Measurements from ENCODE around the gene KCNH4. TPM values are rescaled to one million over a fixed set of nuclear protein-coding genes. Genes with fewer than 3 reads are reported as not detected.
"Not testable (repeated sequence)": the region's sequence is repeated elsewhere in the genome, so short reads cannot be mapped to it uniquely, and the experiment has no call there.

Gene KCNH4
- total RNA-seq, 1 donor from 2014 or later = not detected

DNA sequence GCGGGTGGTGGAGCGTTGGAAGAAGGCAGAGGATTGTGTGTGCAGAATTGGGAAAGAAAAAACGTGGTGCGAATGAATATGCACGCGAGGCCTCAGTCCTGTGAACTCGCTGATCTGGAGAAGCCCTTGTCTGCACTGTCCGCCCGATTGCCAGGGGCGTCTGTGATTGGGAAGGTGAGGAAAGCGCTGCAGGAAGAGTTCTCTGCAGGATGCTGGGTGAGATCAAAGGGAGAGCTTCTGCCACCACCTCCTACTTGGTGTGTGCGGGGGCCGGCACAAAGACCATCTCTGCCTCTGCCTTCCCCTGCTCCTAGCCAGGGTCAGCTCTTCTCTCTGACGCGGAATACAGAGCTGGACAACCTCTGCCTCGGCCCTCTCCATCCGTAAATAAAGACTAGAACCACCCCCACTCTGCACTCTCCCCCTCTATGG lies 25.3 kb downstream of the KCNH4 start:
- peaks cover 36% of the 10 kb centered on the region for H3K4me1 Mint-ChIP-seq (ENCODE audit: unreplicated experiment)
- no peak for DNase-seq (ENCODE audit: extremely low spot score, unreplicated experiment)
- peak overlapping the region; percentile 82 for H3K4me3 Mint-ChIP-seq (ENCODE audit: unreplicated experiment)
- H3K36me3 Mint-ChIP-seq (ENCODE audit: unreplicated experiment) = peaks cover 3% of the 10 kb centered on the region
- no peaks in the 10 kb centered on the region for H3K9me3 Mint-ChIP-seq (ENCODE audit: unreplicated experiment)
- no peaks in the 10 kb centered on the region for H3K27me3 Mint-ChIP-seq (ENCODE audit: unreplicated experiment)
- TF ChIP-seq, protein P1, sequence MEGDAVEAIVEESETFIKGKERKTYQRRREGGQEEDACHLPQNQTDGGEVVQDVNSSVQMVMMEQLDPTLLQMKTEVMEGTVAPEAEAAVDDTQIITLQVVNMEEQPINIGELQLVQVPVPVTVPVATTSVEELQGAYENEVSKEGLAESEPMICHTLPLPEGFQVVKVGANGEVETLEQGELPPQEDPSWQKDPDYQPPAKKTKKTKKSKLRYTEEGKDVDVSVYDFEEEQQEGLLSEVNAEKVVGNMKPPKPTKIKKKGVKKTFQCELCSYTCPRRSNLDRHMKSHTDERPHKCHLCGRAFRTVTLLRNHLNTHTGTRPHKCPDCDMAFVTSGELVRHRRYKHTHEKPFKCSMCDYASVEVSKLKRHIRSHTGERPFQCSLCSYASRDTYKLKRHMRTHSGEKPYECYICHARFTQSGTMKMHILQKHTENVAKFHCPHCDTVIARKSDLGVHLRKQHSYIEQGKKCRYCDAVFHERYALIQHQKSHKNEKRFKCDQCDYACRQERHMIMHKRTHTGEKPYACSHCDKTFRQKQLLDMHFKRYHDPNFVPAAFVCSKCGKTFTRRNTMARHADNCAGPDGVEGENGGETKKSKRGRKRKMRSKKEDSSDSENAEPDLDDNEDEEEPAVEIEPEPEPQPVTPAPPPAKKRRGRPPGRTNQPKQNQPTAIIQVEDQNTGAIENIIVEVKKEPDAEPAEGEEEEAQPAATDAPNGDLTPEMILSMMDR (IDR thresholded peaks at IDR 0.05) = no peak
- peak overlapping the region; percentile 85 for H3K27ac Mint-ChIP-seq (ENCODE audit: unreplicated experiment)

DNA sequence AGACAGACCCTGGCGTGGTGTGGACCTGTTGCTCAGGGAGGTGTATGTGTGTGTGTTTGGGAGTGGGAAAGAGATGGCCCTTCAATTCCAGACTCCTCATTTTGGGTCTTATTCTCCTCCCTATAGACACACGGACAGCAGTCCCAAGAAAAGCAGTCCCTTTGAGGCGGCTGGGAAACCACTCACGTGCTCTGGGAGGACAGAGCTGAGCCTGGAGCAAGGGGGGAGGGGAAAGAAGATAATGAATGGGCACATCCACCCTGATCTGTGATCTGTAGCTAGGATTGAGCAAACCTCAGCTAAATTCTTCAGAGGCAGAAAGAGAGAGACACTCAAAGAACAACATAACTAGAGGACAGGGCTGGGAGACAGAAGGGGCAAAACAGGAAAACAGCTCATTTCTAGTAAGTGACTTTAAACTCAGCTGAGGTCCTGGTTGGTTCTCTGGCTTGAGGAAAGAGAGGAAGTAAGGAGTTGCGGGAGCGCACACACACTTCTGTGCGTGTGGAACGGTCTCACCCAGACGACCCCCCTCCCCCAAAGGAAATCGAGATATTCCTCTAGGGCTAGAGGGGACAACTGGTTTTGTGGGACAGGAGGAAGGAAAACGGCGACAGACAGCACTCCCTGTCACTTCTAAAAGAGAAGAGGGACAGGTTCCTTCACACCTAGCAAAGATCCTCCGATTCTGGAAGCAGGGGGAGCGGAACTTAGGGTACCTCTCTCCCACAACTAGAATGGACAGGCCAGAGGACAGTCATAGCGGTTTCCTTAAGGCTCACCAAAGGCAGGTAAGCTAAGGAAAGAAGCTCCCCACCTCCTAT lies 26.8 kb downstream of the KCNH4 start:
- peaks cover 3% of the 10 kb centered on the region for H3K36me3 Mint-ChIP-seq (ENCODE audit: unreplicated experiment)
- H3K4me1 Mint-ChIP-seq (ENCODE audit: unreplicated experiment) = peaks cover 36% of the 10 kb centered on the region
- no peaks in the 10 kb centered on the region for H3K9me3 Mint-ChIP-seq (ENCODE audit: unreplicated experiment)
- peak overlapping the region; percentile 82 for H3K4me3 Mint-ChIP-seq (ENCODE audit: unreplicated experiment)
- no peak for DNase-seq (ENCODE audit: extremely low spot score, unreplicated experiment)
- peak overlapping the region; percentile 85 for H3K27ac Mint-ChIP-seq (ENCODE audit: unreplicated experiment)
- TF ChIP-seq, protein P1 (IDR thresholded peaks at IDR 0.05) = no peak
- no peaks in the 10 kb centered on the region for H3K27me3 Mint-ChIP-seq (ENCODE audit: unreplicated experiment)

DNA sequence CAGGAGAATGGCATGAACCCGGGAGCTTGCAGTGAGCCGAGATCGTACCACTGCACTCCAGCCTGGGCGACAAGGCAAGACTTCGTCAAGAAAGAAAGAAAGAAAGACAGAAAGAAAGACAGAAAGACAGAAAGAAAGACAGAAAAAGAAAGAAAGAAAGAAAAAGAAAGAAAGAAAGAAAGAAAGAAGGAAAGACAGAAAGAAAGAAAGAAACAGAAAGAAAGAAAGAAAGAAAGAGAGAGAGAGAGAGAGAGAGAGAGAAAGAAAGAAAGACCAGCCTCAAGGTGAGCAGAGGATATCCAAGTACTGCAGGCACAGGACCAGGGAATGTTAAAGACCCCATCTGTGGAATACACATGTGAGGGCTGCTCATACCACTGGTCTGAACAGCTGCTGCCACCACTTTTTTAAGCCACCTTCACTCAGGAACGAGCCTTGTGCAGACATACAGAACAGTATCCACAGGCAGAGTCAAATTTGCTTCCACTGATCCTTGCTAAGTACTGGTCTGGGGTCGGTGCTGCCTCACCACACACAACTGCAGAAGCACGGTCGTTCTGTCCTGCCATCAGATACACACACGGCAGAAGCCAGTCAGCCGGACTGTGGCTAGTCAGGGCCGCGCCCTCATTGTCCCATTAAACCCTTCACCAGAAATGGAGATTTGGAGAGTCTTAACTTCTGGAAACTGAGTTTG lies 33.9 kb downstream of the KCNH4 start:
- peaks cover 14% of the 10 kb centered on the region for H3K36me3 Mint-ChIP-seq (ENCODE audit: unreplicated experiment)
- no peak overlapping the region for H3K4me3 Mint-ChIP-seq (ENCODE audit: unreplicated experiment)
- no peak overlapping the region for H3K27ac Mint-ChIP-seq (ENCODE audit: unreplicated experiment)
- TF ChIP-seq, protein P1 (IDR thresholded peaks at IDR 0.05) = no peak
- no peaks in the 10 kb centered on the region for H3K27me3 Mint-ChIP-seq (ENCODE audit: unreplicated experiment)
- H3K9me3 Mint-ChIP-seq (ENCODE audit: unreplicated experiment) = no peaks in the 10 kb centered on the region
- DNase-seq (ENCODE audit: extremely low spot score, unreplicated experiment) = no peak
- peaks cover 16% of the 10 kb centered on the region for H3K4me1 Mint-ChIP-seq (ENCODE audit: unreplicated experiment)

DNA sequence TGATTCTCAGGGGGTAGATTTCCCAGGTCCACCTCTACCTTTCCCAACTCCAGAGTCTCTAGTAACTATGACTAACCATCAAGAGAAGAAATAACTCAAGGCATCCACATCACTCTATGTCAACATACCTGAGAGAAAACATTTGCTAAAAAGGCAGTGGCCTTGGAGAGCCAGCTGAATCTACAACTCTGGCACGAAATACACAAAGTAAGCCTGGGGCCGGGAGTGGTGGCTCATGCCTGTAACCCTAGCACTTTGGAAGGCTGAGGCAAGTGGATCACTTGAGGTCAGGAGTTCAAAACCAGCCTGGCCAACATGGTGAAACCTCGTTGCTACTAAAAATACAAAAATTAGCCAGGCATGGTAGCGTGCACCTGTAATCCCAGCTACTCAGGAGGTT lies 37.8 kb downstream of the KCNH4 start:
- DNase-seq (ENCODE audit: extremely low spot score, unreplicated experiment); H3K27me3 Mint-ChIP-seq (ENCODE audit: unreplicated experiment); H3K4me3 Mint-ChIP-seq (ENCODE audit: unreplicated experiment); H3K9me3 Mint-ChIP-seq (ENCODE audit: unreplicated experiment); H3K27ac Mint-ChIP-seq (ENCODE audit: unreplicated experiment): not testable (repeated sequence)
- peaks cover 11% of the 10 kb centered on the region for H3K4me1 Mint-ChIP-seq (ENCODE audit: unreplicated experiment)
- H3K36me3 Mint-ChIP-seq (ENCODE audit: unreplicated experiment) = peaks cover 16% of the 10 kb centered on the region

DNA sequence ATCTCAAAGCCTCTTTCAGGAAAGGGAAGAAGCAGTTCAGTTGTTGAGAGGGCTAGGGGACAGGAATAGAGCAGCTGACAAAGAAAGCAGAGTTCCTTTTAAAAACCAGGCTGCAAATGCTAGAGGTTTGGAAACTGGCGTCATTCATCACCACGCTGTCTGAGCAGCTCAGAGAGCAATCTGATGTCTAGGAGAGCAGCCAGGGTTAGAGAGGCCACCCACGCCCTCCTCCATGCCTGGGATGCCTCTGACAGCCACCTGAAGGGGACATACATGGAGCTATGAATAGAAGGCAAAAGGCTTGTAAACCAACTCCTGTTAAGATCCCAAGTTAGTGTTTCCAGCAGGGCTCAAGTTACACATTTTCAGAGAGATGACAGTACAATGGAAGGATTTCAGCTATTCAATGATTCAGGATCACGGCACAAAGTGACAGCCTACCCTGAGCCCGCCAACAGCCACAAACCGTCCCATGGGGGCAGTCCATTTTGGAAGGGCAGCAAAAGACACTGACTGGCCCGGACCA lies 38.5 kb downstream of the KCNH4 start:
- Mint-ChIP-seq H3K9me3 (ENCODE audit: unreplicated experiment) (no peaks in the 10 kb centered on the region), H3K27me3 (ENCODE audit: unreplicated experiment) (no peaks in the 10 kb centered on the region), H3K36me3 (ENCODE audit: unreplicated experiment) (peaks cover 15% of the 10 kb centered on the region), H3K4me1 (ENCODE audit: unreplicated experiment) (peaks cover 11% of the 10 kb centered on the region), H3K4me3 (ENCODE audit: unreplicated experiment) (no peak overlapping the region), H3K27ac (ENCODE audit: unreplicated experiment) (peak overlapping the region; percentile 15)
- no peak for DNase-seq (ENCODE audit: extremely low spot score, unreplicated experiment)
- TF ChIP-seq, protein P1 (IDR thresholded peaks at IDR 0.05) = no peak
